Calu3 (cell line): Measurements from ENCODE around the gene TRIM9. TPM values are rescaled to one million over a fixed set of nuclear protein-coding genes. Genes with fewer than 3 reads are reported as not detected.

Experiments
- BruUV-seq: library from RNA; stranded (reverse); fragments of 400-500 nt; replicated peaks from 2 replicates; lab custom pipeline; 2021; lab: Mats Ljungman, UMichigan
- CTCF ChIA-PET: fragments of 300-600 bp; sonication (Branson Sonifier 250); formaldehyde crosslinking; loops from one replicate; lab custom pipeline; 2022; ENCODE audit warnings: antibody characterized with exemption; lab: Charles Lee
- DNase-seq: peaks from one replicate; pipeline ENCODE4 v3.0.0; 2022
- H3K27ac Mint-ChIP-seq: one replicate; pipeline ENCODE4 v1.8.0; 2022; ENCODE audit warnings: mixed read lengths; ENCODE audit not compliant: unreplicated experiment
- H3K27me3 Mint-ChIP-seq: one replicate; pipeline ENCODE4 v1.8.0; 2022; ENCODE audit warnings: mixed read lengths; ENCODE audit not compliant: unreplicated experiment
- H3K36me3 Mint-ChIP-seq: one replicate; pipeline ENCODE4 v1.8.0; 2022; ENCODE audit warnings: mild to moderate bottlenecking, moderate library complexity, mixed read lengths; ENCODE audit not compliant: insufficient read depth, unreplicated experiment
- H3K4me1 Mint-ChIP-seq: one replicate; pipeline ENCODE4 v1.8.0; 2022; ENCODE audit warnings: mild to moderate bottlenecking, low read depth, mixed read lengths; ENCODE audit not compliant: unreplicated experiment
- H3K4me3 Mint-ChIP-seq: one replicate; pipeline ENCODE4 v1.8.0; 2022; ENCODE audit warnings: mild to moderate bottlenecking, low read depth, moderate library complexity, mixed read lengths; ENCODE audit not compliant: unreplicated experiment
- H3K9me3 Mint-ChIP-seq: one replicate; pipeline ENCODE4 v1.8.0; 2022; ENCODE audit warnings: low read depth, mixed read lengths; ENCODE audit not compliant: unreplicated experiment
- intact Hi-C: fragments of 100-400 bp; cut with micrococcal nuclease; formaldehyde crosslinking; loops from one replicate; pipeline ENCODE4 v1.10.0; 2022; ENCODE audit not compliant: unreplicated experiment
- total RNA-seq: library from RNA; stranded (reverse); gene quantifications from 2 replicates; pipeline ENCODE4 v1.2.3, GENCODE V29; 2022
- TF ChIP-seq, protein P1 (sequence below): fragments of 200-600 bp; IDR thresholded peaks from one replicate; pipeline ENCODE4 v1.8.0; 2022; ENCODE audit warnings: antibody characterized with exemption; ENCODE audit not compliant: unreplicated experiment

Gene TRIM9
- total RNA-seq, 1 experiment from 2014 or later = 1.6 TPM

DNA sequence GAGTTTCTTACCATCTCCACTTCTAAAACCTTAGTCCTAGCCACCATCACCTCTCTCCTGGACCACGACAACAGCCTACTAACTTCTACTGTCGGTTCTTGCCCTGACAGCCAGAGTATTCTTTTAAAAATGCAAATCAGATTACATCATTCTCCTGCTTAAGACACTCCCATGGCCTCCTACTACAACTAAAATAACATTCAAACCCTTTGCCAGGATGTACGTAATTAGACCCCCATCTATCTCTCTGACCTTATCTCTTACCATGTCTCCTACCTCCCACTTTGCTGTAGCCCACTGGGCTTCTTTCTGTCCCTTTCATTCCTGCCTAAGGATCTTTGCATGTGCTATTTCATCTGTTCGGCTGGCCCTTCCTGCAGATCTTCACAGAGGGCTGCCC lies 27.6 kb downstream of the TRIM9 start:
- CTCF ChIA-PET = no interaction called here
- BruUV-seq = no TSS peak
- intact Hi-C loops = no loop called here

GRCh38 chr14:51066576-51066975 lies 28.3 kb downstream of the TRIM9 start:
- BruUV-seq = no TSS peak
- TF ChIP-seq, protein P1, sequence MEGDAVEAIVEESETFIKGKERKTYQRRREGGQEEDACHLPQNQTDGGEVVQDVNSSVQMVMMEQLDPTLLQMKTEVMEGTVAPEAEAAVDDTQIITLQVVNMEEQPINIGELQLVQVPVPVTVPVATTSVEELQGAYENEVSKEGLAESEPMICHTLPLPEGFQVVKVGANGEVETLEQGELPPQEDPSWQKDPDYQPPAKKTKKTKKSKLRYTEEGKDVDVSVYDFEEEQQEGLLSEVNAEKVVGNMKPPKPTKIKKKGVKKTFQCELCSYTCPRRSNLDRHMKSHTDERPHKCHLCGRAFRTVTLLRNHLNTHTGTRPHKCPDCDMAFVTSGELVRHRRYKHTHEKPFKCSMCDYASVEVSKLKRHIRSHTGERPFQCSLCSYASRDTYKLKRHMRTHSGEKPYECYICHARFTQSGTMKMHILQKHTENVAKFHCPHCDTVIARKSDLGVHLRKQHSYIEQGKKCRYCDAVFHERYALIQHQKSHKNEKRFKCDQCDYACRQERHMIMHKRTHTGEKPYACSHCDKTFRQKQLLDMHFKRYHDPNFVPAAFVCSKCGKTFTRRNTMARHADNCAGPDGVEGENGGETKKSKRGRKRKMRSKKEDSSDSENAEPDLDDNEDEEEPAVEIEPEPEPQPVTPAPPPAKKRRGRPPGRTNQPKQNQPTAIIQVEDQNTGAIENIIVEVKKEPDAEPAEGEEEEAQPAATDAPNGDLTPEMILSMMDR = no peak
- peaks cover 5% of the 10 kb centered on the region for H3K9me3 Mint-ChIP-seq
- DNase-seq = no peak
- H3K36me3 Mint-ChIP-seq = no peaks in the 10 kb centered on the region
- H3K4me3 Mint-ChIP-seq = no peak overlapping the region
- no peak overlapping the region for H3K27ac Mint-ChIP-seq
- H3K4me1 Mint-ChIP-seq = no peaks in the 10 kb centered on the region
- no peaks in the 10 kb centered on the region for H3K27me3 Mint-ChIP-seq
- intact Hi-C loops = no loop called here
- CTCF ChIA-PET = no interaction called here

More for the DNA sequence above, 27.6 kb downstream of the TRIM9 start:
- no peak for DNase-seq
- H3K27me3 Mint-ChIP-seq = no peaks in the 10 kb centered on the region
- H3K9me3 Mint-ChIP-seq = peaks cover 5% of the 10 kb centered on the region
- H3K4me1 Mint-ChIP-seq = no peaks in the 10 kb centered on the region
- TF ChIP-seq, protein P1 = no peak
- no peak overlapping the region for H3K27ac Mint-ChIP-seq
- H3K36me3 Mint-ChIP-seq = no peaks in the 10 kb centered on the region
- H3K4me3 Mint-ChIP-seq = no peak overlapping the region

- no peaks in the 10 kb centered on the region for H3K36me3 Mint-ChIP-seq
- intact Hi-C loops = no loop called here
- peaks cover 5% of the 10 kb centered on the region for H3K9me3 Mint-ChIP-seq
- CTCF ChIA-PET = no interaction called here
- BruUV-seq = no TSS peak
- TF ChIP-seq, protein P1 = no peak
- no peak overlapping the region for H3K27ac Mint-ChIP-seq
- no peaks in the 10 kb centered on the region for H3K4me1 Mint-ChIP-seq
- no peaks in the 10 kb centered on the region for H3K27me3 Mint-ChIP-seq
- no peak for DNase-seq
- no peak overlapping the region for H3K4me3 Mint-ChIP-seq
These were observed 35.9 kb downstream of the TRIM9 start for GRCh38 chr14:51059032-51059431.

- no peak overlapping the region for H3K4me3 Mint-ChIP-seq
- TF ChIP-seq, protein P1 = no peak
- no TSS peak for BruUV-seq
- no peak overlapping the region for H3K27ac Mint-ChIP-seq
- H3K9me3 Mint-ChIP-seq = peaks cover 5% of the 10 kb centered on the region
- no peak for DNase-seq
- H3K27me3 Mint-ChIP-seq = no peaks in the 10 kb centered on the region
- no peaks in the 10 kb centered on the region for H3K36me3 Mint-ChIP-seq
- CTCF ChIA-PET = no interaction called here
- intact Hi-C loops = no loop called here
- no peaks in the 10 kb centered on the region for H3K4me1 Mint-ChIP-seq
These were observed 36.5 kb downstream of the TRIM9 start for GRCh38 chr14:51058382-51058781.

DNA sequence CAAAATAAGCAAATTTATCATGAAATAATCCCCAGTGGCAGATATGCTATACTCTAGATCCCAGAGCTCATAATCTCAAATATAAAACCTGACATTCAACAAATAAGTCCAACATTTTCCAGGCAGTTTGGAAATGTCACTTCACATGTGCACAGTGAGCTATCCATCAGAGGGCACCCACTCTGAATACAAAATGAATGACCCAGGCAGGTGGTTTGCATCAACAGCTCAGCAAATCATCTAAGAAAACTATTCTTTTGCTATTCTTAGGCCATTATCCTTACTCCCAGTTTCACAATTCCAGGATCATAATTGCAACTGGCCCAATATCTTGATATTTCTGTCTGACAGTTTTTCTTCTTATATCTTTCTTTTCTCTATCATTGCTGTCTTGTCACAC lies 38.5 kb downstream of the TRIM9 start:
- intact Hi-C loops = no loop called here
- CTCF ChIA-PET = no interaction called here
- BruUV-seq = no TSS peak
- TF ChIP-seq, protein P1 = no peak
- DNase-seq = no peak
- Mint-ChIP-seq H3K4me3 (no peak overlapping the region), H3K4me1 (no peaks in the 10 kb centered on the region), H3K27me3 (no peaks in the 10 kb centered on the region), H3K9me3 (no peaks in the 10 kb centered on the region), H3K36me3 (no peaks in the 10 kb centered on the region), H3K27ac (no peak overlapping the region)
